ENCODE results near the gene ALDOA.

DNA sequence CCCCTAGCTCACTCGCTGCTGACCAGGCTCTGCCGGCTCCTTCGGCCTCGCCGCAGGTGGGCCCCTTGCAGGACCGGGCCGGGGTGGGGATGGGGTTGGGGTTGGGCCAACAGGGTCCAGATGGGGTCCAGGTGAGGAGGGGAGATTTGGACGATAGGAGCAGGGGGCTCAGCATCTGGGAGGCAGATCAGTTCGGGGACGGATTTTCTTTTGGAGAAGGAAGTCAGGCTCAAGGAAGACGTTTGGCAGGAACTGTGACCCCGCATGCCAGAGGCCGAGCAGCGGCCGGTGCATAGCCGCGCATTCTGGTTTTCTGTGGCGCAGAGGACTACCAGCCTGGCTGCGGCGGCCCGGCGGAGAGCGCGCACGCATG is 845 bp upstream of the ALDOA start:
- TF ChIP-seq CTCF (IDR thresholded peaks at IDR 0.05) (no peak), POLR2A (IDR thresholded peaks at IDR 0.05) (no peak)

Data from vagina (tissue), 2 donors.